HuH-7 (cell line): ENCODE data around the gene MED31.
A peak's percentile ranks its signal among the peaks of the same experiment; 100 is the strongest.
"Not testable (repeated sequence)": the region's sequence is repeated elsewhere in the genome, so short reads cannot be mapped to it uniquely, and the experiment has no call there.

ENCODE experiments used
- DNase-seq: peaks from one replicate; pipeline ENCODE4 v3.0.0; 2011; ENCODE audit warnings: low spot score

The MED31 gene

DNA sequence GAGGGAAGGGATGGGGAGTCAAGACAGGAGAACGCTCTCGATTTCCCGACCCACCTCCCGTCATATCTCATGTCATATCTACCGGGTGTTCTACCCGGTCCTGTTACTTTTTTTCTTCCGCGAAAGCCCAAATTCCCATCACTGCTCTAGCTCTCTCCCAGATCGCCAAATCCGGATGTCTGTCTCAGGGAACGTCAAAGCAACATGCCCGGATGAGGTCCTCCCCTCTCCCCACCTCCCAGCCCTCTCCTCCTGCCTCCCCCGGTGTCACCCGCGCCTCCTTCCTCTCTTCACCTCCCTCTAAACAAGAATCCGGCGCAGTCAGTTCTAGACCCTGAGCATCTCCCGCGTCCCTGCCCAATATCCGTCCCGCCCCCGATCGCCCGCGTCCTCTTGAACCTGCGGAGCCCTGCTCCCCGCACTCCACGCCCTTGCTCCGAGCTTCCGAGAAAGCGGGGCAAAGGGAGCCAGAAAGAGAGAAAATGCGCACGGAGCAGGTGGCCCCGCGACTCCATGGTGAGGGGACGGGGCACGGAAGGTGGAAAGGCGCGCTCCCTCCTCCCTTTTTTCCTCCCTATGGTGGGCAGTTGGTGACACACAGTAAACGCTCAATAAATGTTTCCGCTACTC lies 4.4 kb upstream of the MED31 start:
- not testable (repeated sequence) for DNase-seq

DNA sequence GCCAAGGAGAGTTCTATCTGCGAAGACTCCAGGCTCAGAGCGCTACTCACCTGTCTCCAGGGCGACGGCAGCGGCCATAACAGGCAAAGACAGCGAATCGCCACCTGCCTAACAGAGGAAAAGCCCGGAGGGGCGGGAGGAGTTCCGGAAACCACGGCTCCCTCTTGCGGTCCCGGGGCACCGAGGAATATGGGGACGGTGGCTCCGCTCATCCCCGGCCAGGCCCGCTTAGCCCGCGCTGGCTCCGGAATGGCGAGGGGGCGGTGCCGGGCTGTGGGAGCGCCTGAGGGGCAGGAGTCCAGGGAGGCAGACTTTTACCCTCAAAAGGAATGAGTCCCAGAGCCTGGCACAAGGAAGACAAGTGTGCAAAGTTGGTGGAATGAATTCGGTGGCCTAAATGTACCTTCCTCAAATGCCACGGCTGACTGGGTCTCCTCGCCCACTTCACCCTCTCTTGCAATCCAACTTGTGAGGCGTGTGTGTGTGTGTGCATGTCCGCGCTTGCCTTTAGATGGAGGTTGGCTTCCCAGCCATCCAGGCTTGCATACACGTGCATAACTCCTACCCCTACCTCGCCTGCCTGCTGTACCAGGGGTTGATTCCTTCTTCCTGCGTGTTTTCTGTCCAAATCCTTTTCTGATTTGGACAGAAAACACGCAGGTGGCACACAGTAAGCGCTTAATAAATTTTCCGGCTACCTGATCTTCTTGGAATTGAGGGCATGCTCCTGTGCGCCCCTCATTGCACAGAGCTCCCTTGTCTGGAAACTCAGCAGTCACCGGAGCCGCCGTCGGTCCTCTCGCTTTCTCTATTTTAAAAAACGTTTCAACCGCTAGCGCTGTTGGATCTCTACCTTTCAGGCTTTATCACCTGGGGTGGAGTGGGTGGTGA lies 3.7 kb upstream of the MED31 start:
- DNase-seq = no peak

DNA sequence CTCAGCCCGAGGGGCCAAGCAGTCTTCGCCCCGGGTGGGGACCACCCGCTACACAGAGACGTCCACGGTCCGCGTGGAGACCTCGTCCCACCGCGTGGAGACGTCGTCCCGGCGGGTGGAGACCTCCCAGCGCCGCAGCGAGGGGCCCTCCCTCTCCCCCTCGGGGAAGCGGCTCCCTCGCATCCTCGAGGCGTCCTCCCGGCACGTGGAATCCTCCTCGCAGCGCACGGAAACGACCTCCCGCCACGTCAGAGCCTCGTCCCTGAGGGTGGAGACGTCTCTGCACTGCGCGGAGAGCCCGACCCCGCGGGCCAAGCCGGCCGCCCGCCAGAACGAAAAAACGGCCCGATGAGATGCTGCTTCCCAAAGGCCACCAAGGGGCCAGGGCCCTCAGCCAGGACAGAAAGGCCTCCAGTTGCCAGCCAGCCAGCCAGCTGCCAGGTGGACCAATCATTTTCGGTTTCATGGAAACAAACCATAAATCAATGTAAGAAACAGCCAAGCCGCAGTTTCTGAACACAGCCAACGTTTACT lies 581 bp upstream of the MED31 start:
- DNase-seq = peak; percentile 62

DNA sequence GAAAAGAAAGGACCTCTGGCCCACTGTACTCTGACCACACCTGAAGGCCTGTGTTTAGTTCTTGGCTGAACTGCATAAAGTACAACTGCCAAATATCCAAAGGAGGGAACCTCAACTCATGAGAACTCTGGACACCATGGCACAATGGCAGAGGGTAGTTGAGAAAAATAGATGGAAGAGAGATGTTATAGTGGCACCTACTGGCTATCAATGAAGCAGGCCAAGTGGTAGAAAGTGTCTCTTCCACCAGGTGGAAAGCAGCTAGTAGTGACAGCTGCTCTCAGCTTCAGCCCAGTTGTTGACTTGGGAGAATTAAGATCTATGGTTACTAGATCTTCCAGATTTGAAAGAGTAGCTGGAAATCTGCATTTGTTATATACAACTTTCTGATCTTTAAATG lies 3.2 kb downstream of the MED31 start:
- no peak for DNase-seq

DNA sequence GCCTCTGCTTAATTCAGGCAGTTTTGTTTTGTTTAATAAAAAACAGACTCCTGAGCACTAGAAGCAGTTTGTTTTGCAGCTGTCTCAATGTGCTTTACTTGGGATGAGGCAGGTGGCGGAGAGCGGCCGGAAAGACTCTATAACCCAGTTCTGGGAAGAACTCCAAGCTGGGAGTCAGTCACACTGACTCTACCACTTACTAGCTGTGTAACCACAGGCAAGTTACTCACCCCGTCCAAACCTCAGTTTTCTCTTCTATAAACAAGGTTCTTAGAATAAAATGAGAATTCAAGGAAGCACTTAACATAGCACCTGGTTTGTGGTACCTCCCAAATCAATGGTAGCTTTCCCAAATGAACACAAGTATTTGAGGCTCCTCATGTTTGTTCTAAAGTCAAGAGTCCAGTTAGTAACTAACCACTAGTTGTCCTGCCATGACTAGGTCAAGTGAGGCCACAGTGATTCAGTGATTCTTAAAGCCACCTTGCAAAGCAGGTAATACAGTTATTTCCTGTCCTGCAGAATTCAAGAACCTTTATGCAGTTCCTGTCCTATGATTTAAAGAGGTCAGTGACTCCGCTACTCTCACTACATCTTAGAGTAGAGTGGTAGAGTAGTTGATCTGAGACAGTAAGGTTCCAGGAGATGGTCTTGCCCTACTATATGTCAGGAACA lies 7.8 kb downstream of the MED31 start:
- no peak for DNase-seq

DNA sequence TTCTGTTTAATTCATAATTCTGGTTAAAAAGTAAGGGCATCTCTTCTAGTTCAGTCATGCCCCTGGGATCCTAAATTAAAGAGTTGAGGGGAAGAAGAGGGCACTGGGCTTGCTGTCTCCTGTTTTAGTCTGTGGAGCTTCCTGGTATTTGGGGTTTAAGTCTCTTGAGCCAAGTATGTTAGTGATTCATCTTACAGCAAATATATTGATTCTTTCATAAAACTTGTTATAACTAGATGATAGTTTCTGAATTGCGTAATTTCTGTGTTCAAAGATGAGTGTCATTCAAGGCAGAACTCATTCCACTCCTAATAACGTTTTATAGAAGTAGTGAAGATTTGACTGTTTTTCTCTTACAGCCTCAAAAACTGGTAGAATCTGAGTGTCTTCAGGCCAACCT lies 8.8 kb downstream of the MED31 start:
- DNase-seq = no peak

DNA sequence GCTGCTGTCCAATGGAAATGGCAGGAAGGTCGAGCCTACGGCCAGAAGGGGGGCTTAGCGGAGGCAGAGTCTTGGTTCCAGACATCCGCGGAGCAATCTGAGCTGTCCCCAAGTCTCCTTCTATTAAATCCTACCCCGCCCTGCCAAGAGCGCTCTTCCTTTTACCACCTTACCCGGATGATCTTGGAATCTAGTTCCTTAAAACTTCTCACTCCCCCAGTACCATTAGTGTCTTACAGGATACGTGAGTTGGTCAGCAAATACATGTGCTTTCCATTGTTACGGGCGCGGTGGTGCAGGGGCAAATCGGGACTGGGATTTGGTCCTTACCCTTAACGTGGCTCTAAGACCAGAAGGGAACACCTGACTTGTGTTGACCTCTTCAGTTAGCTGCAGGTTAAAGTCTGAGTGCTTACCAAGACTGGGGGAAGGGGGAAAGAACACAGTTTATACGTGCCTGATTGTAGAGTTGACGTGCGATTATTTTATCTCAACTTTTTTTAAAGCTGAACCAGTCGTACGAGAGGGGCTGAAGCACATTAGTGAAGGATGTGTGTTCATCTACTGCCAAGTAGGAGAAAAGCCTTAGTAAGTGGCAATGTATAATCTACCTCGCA lies 10.1 kb downstream of the MED31 start:
- DNase-seq = no peak

DNA sequence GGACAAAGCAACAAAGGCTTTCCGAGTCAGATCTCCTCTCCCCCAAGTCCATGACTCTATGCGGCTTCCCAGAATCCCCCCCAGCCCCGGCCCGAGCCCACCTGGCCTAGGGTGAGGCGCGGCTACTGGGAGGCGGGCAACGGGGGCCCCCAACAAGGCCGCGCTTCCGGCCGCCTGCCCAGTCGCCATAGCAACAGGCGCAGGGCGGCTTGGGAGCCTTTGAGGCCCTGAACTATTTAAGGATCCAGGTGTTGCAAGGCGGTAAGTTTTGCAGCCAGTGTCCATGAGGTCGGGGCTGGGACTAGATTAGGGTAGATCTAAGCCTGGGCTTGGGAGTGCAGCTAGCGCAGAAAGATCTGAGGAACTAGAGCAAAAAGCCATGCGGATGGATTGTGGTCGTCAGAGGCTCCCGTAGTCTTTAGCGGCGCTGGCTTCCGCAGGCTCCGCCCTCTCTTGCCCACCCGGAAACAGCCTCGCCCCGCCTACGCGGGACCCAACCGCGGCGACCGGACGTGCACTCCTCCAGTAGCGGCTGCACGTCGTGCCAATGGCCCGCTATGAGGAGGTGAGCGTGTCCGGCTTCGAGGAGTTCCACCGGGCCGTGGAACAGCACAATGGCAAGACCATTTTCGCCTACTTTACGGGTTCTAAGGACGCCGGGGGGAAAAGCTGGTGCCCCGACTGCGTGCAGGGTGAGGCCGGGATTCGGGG lies 10.7 kb downstream of the MED31 start, which contains the start of the genes KIAA0753 and TXNDC17:
TSS of gene KIAA0753 (minus strand) at position 176 of the 711 bp plus-strand sequence. CDS start 5,608 bp downstream, outside the sequence.
TSS of gene TXNDC17 (plus strand) at position 525 of the 711 bp plus-strand sequence. CDS start at position 548, 23 bp downstream.
- DNase-seq = peak; percentile 77

DNA sequence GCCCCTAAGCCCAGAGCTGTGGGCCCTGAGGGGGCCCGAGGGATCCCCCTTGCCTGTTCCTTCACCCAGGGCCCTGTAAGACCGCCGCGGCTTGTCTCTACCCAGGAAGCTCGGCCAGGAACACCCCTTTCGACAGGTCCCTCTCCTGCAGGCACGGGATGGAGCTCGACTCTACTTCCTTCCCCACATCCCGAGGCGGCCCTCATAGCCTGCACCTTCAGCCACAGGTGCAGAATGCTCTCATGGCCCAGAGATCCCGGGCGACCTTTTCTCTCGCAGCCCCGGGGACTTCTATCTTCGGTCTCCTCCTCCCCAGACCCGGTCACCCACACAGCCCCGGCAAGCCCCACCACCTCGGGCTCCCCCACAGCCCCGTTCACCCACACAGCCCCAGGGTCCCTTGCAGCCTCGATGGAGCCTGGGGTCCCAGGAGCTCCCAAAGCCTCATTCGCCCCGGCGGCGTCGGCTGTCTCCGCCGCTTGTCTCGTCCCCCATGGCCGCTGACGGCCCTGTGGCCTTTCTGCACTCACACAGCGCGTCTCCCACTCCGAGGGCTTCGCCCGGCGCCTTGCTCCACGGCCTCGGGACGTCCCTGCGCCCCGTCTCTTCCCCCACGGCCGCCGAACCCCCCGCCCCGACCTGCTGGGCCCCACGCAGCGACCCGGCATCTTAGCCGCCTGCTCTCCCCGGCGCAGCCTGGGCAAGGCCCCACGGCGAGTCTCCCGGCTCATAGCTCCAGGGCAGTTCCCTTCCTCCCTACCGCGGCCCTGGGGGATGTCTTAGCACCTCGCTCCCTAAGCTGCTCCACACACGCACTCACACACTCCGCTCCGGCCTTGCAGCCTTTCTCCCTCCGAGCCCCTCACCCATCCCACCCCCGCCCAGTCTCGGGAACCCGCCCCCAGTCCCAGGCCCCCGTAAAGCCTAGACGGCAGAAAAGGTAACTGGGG lies 11.5 kb downstream of the MED31 start:
- no peak for DNase-seq

DNA sequence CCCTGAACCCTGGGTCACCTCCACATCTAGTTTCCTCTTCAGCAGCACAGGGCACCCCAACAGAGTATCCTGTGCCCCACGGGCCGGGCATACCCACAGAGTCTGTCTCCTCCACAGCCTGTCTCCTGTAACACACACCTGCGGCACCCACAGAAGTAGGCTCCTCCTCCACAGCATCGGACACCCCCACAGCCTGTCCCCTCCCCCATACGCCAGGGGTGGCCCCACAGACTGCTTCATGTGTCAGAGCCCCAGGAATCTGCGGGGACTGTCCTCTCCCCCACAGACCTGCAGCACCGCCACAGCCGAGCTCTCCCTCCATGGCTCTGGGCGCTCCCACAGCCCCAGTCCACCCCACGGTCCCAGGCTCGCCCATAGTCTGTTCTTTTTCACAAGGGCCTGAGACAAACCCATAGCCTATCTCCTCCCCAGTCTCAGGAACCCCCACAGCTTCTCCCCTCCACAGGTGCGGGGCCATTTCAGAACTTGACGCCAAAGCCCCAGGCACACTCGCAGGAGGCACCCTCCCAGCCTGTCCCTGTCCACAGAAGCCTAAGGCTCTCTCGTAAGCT lies 12.3 kb downstream of the MED31 start:
- no peak for DNase-seq

DNA sequence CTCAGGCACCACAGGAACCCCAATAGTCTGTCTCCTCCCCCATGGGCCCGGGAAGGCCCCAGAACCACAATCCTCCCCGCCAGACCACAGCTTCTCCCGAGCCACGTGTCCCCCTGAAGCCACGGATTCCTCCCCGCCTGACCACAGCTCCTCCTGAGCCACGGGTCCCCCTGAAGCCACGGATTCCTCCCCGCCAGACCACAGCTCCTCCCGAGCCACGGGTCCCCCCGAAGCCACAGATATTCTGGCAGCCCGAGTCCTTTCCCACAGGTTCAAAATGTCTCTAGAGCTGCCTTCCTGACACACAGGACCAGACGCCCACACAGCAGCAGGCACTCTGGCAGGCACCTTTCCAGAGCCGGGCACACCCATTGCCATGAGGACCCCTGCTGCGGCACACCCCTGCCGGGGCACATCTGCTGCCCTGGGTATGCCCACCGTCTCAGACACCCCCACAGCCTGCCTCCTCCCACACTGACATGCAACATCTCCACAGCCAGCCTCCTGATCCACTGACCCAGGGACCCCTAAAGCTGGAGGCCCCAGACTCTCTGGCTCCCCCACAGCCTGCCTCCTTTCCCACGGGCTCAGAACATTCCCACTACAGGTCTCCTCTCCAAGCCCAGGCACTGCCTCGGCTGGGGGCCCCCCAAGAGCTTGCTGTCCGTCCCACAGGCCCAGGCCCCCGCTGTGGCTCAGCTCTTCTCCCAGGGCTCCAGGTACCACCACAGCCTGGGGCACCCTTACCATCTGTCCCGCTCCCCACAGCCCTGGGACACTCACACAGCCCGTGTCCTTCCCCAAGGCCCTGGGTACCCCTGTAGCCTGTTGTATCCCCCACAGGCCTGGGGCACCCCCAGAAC lies 13.1 kb downstream of the MED31 start:
- no peak for DNase-seq

DNA sequence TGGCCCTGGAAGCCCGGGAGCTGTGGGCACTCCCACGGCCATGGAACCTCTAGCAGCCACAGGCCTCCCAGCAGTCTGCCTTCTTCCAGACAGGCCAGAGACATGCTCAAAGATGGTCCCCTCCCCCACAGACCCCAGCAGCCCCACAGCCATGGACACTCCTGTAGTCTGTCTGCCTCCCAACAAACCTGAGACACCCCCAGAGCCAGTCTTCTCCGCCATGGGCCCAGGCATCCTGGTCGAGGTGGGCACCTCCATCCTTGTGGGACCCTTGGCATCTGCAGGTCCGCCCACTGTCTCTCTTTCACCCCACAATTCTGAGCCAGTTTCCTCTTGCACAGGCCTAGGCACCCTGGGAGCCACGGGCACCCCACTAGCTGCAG lies 14.0 kb downstream of the MED31 start:
- DNase-seq = no peak

DNA sequence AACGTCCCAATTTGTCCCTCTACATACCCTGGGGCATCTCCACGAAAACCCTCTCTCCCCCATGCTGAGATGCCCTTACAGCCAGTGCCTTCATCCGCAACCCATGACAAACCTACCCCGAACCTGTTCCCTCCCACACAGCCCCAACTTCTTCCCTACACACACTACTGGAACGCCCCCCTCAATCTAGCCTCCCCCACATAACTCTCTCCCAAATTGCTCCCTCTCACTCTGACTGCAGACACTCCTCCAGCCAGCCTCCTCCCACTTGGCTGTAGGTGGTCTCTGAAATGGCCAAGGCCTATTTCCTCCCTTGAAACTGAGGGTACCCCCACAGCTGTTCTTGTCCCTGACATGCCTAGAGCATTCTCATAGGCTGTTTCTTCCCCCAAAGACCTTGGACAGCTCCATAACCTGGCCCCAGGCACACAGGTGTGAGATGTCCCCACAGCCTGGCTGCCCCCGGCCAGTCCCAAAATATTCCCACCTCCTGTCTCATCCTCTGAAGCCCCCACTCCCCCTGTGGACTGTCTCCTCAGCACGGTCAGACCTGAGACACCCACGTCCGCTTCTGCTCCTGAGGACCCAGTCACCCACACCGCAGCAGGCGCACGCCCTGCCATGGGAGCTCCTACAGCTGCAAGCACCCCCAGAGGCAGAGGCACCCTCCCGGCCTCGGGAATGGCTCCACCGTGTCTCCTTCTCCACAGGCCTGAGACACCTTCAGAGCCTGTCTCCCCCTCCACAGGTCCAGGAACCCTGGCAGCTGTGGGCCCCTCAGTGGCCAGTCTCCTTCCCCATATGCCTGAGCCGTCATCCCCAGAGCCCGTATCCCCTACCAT lies 14.6 kb downstream of the MED31 start:
- DNase-seq = no peak

DNA sequence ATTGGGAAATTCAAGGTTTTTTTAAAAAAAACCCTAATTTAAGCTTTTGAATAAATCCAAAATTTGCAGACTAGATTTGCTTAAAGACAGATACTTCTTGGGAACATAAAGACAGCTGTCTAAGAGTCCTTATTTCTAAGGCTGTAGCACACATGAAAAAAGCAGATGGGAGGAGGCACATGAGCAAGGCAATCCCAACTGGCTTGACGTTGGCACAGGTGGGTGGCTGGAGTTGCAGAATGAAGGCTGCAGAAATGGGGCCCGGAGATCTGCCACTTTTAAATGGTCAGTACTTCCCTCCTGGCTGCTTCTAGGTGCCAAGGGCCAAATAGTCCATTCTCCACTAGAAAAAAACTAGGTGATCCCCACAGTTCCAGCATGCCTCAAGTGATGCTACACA lies 15.3 kb downstream of the MED31 start:
- DNase-seq = no peak

DNA sequence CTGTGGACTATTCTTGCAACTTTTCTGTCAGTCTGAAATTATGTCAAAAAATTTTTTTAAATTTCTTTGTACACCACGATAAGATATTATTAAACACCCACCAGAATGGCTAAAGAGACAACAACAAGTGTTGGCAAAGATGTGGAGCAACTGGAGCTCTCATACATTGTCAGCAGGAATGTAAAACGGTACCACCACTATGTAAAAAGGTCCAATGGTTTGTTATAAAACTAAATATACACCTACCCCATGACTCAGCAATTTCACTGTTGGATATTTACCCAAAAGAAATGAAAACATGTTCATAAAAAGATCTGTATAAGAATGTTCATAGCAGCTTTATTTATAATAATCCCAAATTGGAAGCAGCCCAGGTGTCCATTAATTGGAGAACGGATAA lies 18.1 kb downstream of the MED31 start:
- no peak for DNase-seq

DNA sequence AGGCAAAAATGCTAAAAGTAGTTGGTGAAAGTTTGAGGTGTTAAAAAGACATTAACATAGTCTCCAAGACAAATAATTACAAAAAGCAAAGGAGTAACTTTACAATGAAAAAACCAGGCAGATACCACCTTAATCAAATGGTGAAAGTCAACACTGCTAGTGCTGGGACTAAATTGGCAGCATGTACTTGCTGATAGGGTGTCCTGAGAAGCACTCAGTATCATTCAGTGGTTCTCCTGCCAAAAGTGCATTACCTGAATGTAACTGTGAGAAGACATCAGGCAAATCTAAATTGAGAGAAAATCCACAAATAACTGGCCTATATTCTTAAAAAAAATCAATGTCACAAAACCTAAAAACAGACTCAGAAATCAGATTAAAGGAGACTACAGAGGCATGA lies 18.9 kb downstream of the MED31 start:
- DNase-seq = no peak

DNA sequence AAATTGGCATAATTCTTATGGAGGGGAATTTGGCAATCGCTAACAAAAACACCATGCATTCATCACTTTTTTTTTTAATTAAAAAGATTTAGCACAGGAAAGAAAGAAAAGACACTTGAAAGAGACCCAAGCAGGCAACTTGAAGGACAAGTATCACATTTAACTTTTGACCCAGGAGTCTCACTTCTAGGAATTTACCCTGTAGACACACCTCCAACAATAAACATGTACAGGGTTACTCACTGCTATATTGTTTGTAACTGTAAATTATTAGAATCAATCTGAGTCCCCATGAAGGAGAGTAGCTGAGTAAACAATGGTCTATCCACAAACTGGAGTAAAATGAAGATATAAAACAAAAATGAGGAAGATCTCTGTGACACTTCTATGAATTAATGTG lies 21.0 kb downstream of the MED31 start:
- DNase-seq = no peak

DNA sequence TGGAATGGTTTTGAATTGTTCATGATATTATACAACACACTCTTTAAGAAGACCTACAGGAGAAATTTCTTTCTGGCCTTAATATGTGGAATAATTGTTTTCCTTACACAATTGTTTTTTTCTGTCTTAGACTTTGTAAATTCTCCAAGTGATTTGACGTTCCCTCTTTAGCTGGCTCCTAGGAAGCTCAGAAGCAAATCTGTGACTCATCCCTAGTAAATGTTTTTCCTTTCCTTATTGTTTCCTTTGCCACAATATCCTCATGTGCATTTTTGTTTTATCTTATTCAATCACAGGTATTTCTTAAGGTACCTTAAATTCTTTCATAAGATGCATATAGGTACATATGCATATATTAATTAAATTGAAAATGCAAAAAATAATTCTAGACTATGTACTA lies 24.4 kb downstream of the MED31 start:
- DNase-seq = no peak
